ENCODE results near the gene MYH14. TPM values are rescaled to one million over a fixed set of nuclear protein-coding genes. Genes with fewer than 3 reads are reported as not detected.
A peak's percentile ranks its signal among the peaks of the same experiment; 100 is the strongest.
"Not testable (repeated sequence)": the region's sequence is repeated elsewhere in the genome, so short reads cannot be mapped to it uniquely, and the experiment has no call there.

MYH14 gene
- total RNA-seq, 1 donor from 2014 or later = 99.3 TPM

- ATAC-seq (peak; percentile 23), DNase-seq (ENCODE audit: missing footprints) (peak; percentile 88)
- intact Hi-C loops (cut with DNase I) = no loop called here
Observed at GRCh38 chr19:50333737-50334617, 130.6 kb downstream of the MYH14 start.

- DNase-seq (ENCODE audit: missing footprints) (no peak), ATAC-seq (no peak)
- intact Hi-C loops (cut with DNase I) = no loop called here
Observed at GRCh38 chr19:50334741-50335421, 131.5 kb downstream of the MYH14 start.

GRCh38 chr19:50337031-50337430 lies 133.6 kb downstream of the MYH14 start:
- DNase-seq (ENCODE audit: missing footprints); intact Hi-C loops (cut with DNase I); ATAC-seq: not testable (repeated sequence)

GRCh38 chr19:50340331-50340730 lies 136.9 kb downstream of the MYH14 start:
- DNase-seq (ENCODE audit: missing footprints) (no peak), ATAC-seq (no peak)
- intact Hi-C loops (cut with DNase I) = no loop called here

GRCh38 chr19:50341091-50341564 lies 137.7 kb downstream of the MYH14 start:
- intact Hi-C loops (cut with DNase I) = no loop called here
- DNase-seq (ENCODE audit: missing footprints) (no peak), ATAC-seq (peak; percentile 78)

- no peak for DNase-seq (ENCODE audit: missing footprints)
- ATAC-seq = no peak
- intact Hi-C loops (cut with DNase I) = no loop called here
Observed at GRCh38 chr19:50344661-50345318, 141.4 kb downstream of the MYH14 start.

- ATAC-seq; intact Hi-C loops (cut with DNase I); DNase-seq (ENCODE audit: missing footprints): not testable (repeated sequence)
Observed at GRCh38 chr19:50347089-50347581, 143.7 kb downstream of the MYH14 start.

GRCh38 chr19:50349277-50350057 lies 146.0 kb downstream of the MYH14 start:
- no peak for ATAC-seq
- no peak for DNase-seq (ENCODE audit: missing footprints)
- intact Hi-C loops (cut with DNase I) = no loop called here

GRCh38 chr19:50352242-50352641 lies 148.8 kb downstream of the MYH14 start:
- intact Hi-C loops (cut with DNase I) = no loop called here

GRCh38 chr19:50353487-50353880 lies 150.1 kb downstream of the MYH14 start:
- ATAC-seq; intact Hi-C loops (cut with DNase I); DNase-seq (ENCODE audit: missing footprints): not testable (repeated sequence)

More at GRCh38 chr19:50352242-50352641, 148.8 kb downstream of the MYH14 start:
- DNase-seq (ENCODE audit: missing footprints) (no peak), ATAC-seq (no peak)

GRCh38 chr19:50356691-50357177 lies 153.3 kb downstream of the MYH14 start:
- DNase-seq (ENCODE audit: missing footprints) = no peak
- ATAC-seq = no peak
- intact Hi-C loops (cut with DNase I) = loop anchor here (1.0 to 5.0 kb wide), 2 partner anchors 105 to 426 kb away; no protein-coding TSS in a partner anchor

GRCh38 chr19:50357178-50358100 lies 154.0 kb downstream of the MYH14 start:
- ATAC-seq (peak; percentile 78), DNase-seq (ENCODE audit: missing footprints) (peak; percentile 87)
- intact Hi-C loops (cut with DNase I) = loop anchor here (1.0 to 5.0 kb wide), 2 partner anchors 104 to 425 kb away; no protein-coding TSS in a partner anchor

- intact Hi-C loops (cut with DNase I) = loop anchor here (5.0 kb wide), 1 partner anchor 424 kb away; no protein-coding TSS in a partner anchor
- peak; percentile 71 for ATAC-seq
- peak; percentile 91 for DNase-seq (ENCODE audit: missing footprints)
Observed at GRCh38 chr19:50358483-50359327, 155.3 kb downstream of the MYH14 start.

- intact Hi-C loops (cut with DNase I) = loop anchor here (5.0 kb wide), 1 partner anchor 423 kb away; no protein-coding TSS in a partner anchor
- ATAC-seq (no peak), DNase-seq (ENCODE audit: missing footprints) (no peak)
Observed at GRCh38 chr19:50359328-50359818, 156.0 kb downstream of the MYH14 start.
